Adrenal gland (tissue), 12 donors: ENCODE results near the gene LEPROT. TPM values are rescaled to one million over a fixed set of nuclear protein-coding genes. Genes with fewer than 3 reads are reported as not detected.

Experiments used
- DNase-seq, 7 donors: peaks; one replicate each; pipeline ENCODE4 v3.0.0-alpha.2; 2019 to 2020
- H3K27ac ChIP-seq, 5 donors: fragments of 200-600 bp; sonication (generic) in 4 of 5; 1 replicate in 3 of 5; 2 replicates in 2 of 5; pipeline versions ENCODE4 v1.5.1 to v1.8.0; 2016 to 2020; ENCODE audit warnings: mild to moderate bottlenecking in 1 of 5
- H3K27me3 ChIP-seq: fragments of 200-600 bp; 2 replicates; pipeline ENCODE4 v1.8.0; 2021
- H3K36me3 ChIP-seq, 2 donors: fragments of 200-600 bp; replicated peaks in 1 of 2; 1 replicate in 1 of 2; 2 replicates in 1 of 2; pipeline versions ENCODE4 v1.5.1 to v1.8.0; 2018 to 2022
- H3K4me1 ChIP-seq, 2 donors: fragments of 200-600 bp; replicated peaks in 1 of 2; 1 replicate in 1 of 2; 2 replicates in 1 of 2; pipeline versions ENCODE4 v1.5.1 to v1.8.0; 2018 to 2021
- H3K4me3 ChIP-seq, 4 donors: fragments of 200-600 bp; sonication (generic) in 3 of 4; one replicate each; pipeline ENCODE4 v1.5.1; 2016 to 2018
- H3K9me3 ChIP-seq, 3 donors: fragments of 200-600 bp; sonication (generic) in 1 of 3; replicated peaks in 1 of 3; 1 replicate in 2 of 3; 2 replicates in 1 of 3; pipeline versions ENCODE4 v1.5.1 to v1.8.0; 2016 to 2021
- CTCF ChIP-seq, 6 experiments: fragments of 450-650 bp in 4 of 6; fragments of 200-600 bp in 2 of 6; sonication (generic) in 1 of 6; IDR thresholded peaks; 1 replicate in 5 of 6; 2 replicates in 1 of 6; pipeline versions ENCODE4 v1.5.1 to v1.8.0; 2016 to 2021; ENCODE audit warnings: antibody characterized with exemption in 6 of 6, mild to moderate bottlenecking in 2 of 6, moderate library complexity in 1 of 6
- POLR2A ChIP-seq, 2 donors: fragments of 450-650 bp; IDR thresholded peaks; one replicate each; pipeline ENCODE4 v1.6.1; 2017; ENCODE audit warnings: antibody characterized with exemption in 2 of 2, mild to moderate bottlenecking in 2 of 2, moderate library complexity in 1 of 2
- WGBS, 4 donors: extraction: QIAGEN DNeasy Blood & Tissue Kit in 2 of 4; methylation state at CpG; one replicate each; pipeline versions ENCODE4 v1.1.5 to v1.1.7; 2013 to 2017; 5-methylcytosine and 5-hydroxymethylcytosine counted together
- intact Hi-C, 2 donors: fragments of 100-400 bp; cut with DNase I; formaldehyde crosslinking; loops; one replicate each; pipeline versions ENCODE4 v1.14.1 to v1.15.0; 2022 to 2023
- polyA plus RNA-seq, 3 donors: library from polyadenylated mRNA; stranded (reverse); fragments of 200-250 nt in 2 of 3; fragments of 350-450 nt in 1 of 3; fragmentation: Illumina TruSeq in 1 of 3; extraction: RNeasy Lipid Tissue Mini Kit (QIAGEN cat#74804) in 1 of 3; gene quantifications; one replicate each; pipeline ENCODE4 v1.2.3, GENCODE V29; 2013 to 2014
- total RNA-seq, 9 donors: library from RNA; depleted of rRNA in 4 of 9; stranded (reverse); fragments of >200 nt in 4 of 9; fragments of 120-200 nt in 1 of 9; fragmentation: NEBNext Ultra II Directional in 1 of 9; extraction: Animal tissue kit (Norgen Biotek cat#: 25700) in 1 of 9; gene quantifications; one replicate each; pipeline versions ENCODE4 v1.1.0 to v1.2.4, GENCODE V29; 2013 to 2023
- donor health status: healthy with polysubstance abuse.
- donor health status: Bipolar disorder and iron deficiency.
- donor health status: DM: yes; HTN: yes; CAD: no.
- donor health status: DM: no; HTN: no; CAD: no.
- donor health status: DM: no; HTN: no; CAD: no.
- donor health status: DM: yes; HTN: yes; CAD: no.

Gene LEPROT
- total and polyA plus RNA-seq, 12 donors = 35.4 to 155 (median 93.1) TPM

GRCh38 chr1:65393928-65394327 is 26.5 kb upstream of the LEPROT start:
- no peak for DNase-seq
- Histone ChIP-seq H3K27me3 (no peaks in the 10 kb centered on the region), H3K36me3 (peaks cover 0 to 15% of the 10 kb centered on the region in 2 donors), H3K27ac (no peak overlapping the region), H3K4me1 (no peaks in the 10 kb centered on the region), H3K9me3 (no peaks in the 10 kb centered on the region), H3K4me3 (no peak overlapping the region)
- intact Hi-C loops = no loop called here
- TF ChIP-seq CTCF (IDR thresholded peaks at IDR 0.05) (no peak), POLR2A (IDR thresholded peaks at IDR 0.05) (no peak)
- 88 to 95% (median 94%) methylated on average over 1 of the region's 1 CpG for WGBS, 4 donors

DNA sequence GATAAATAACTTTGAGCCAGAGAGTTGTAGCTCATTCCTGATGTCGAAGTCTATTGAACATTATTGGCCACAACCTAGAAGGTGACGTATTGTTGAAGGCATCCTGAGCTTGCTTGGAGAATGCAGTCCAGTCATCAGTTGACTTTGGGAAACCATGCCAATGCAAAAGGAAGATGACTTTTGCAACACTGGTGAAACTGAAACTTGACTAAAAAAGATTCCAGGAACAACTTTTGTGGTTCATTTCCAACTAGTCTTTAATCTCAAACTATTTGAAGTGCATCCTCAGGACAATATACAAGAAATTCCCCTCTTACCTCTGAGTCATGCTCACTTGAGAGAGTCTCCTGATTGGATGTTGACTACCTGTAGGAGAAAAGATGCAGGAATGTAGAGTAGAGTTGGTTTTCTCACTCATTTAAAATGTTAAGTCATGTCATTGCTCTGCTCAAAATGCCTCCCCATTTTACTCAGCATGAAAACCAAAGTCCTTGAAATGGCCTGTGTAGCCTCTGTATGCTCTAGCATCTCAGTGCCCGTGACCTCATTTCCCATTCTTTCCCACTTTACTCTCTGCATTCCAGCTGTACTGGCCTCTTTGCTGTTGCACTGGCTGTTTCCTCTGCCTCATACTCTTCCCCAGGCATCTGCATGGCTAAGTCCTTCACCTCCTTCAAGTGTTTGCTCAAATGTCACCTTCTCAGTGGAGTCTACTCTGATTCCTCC is 24.4 kb upstream of the LEPROT start:
- no peak for DNase-seq
- Histone ChIP-seq H3K4me1 (no peaks in the 10 kb centered on the region), H3K27ac (no peak overlapping the region), H3K27me3 (no peaks in the 10 kb centered on the region), H3K4me3 (no peak overlapping the region), H3K36me3 (peaks cover 0 to 15% of the 10 kb centered on the region in 2 donors), H3K9me3 (no peaks in the 10 kb centered on the region)
- WGBS, 4 donors = 84 to 92% (median 86%) methylated on average over 3 of the region's 3 CpGs
- intact Hi-C loops = no loop called here
- TF ChIP-seq CTCF (IDR thresholded peaks at IDR 0.05) (no peak), POLR2A (IDR thresholded peaks at IDR 0.05) (no peak)

- no peak for TF ChIP-seq POLR2A (IDR thresholded peaks at IDR 0.05)
- no peak for TF ChIP-seq CTCF (IDR thresholded peaks at IDR 0.05)
- DNase-seq = no peak
- Histone ChIP-seq H3K4me1 (no peaks in the 10 kb centered on the region), H3K4me3 (no peak overlapping the region), H3K9me3 (no peaks in the 10 kb centered on the region), H3K27me3 (no peaks in the 10 kb centered on the region), H3K36me3 (peaks cover 0 to 15% of the 10 kb centered on the region in 2 donors), H3K27ac (no peak overlapping the region)
- 89 to 100% (median 99%) methylated on average over 1 of the region's 1 CpG for WGBS, 4 donors
- intact Hi-C loops = no loop called here
These were observed 22.4 kb upstream of the LEPROT start for GRCh38 chr1:65398083-65398482.

DNA sequence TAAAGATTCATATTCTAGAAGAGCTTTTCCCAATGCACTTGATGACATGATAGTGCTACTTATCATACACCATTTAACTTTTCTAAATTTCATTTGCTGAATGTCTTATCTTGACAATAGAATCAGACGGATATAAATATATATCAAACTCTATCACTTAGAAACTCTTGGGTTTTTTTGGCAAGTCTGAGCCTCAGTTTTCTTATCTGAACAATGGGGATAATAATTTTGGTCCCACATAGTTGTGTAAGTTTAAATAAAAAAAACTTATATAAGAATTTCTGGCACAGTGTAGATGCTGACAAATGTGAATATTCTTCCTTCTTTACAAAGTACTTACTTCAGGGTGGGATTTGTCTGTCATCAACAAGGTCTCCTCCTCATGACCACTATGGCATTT is 21.5 kb upstream of the LEPROT start:
- Histone ChIP-seq H3K27ac (no peak overlapping the region), H3K27me3 (no peaks in the 10 kb centered on the region), H3K9me3 (no peaks in the 10 kb centered on the region), H3K4me3 (no peak overlapping the region), H3K4me1 (no peaks in the 10 kb centered on the region), H3K36me3 (peaks cover 0 to 15% of the 10 kb centered on the region in 2 donors)
- no peak for DNase-seq
- TF ChIP-seq POLR2A (IDR thresholded peaks at IDR 0.05) = no peak
- TF ChIP-seq CTCF (IDR thresholded peaks at IDR 0.05) = no peak
- WGBS, 4 donors = 90 to 92% (median 91%) methylated on average over 1 of the region's 1 CpG
- intact Hi-C loops = no loop called here
